Heart right ventricle (tissue), 16 donors: ENCODE measurements around the gene SLC2A1. TPM values are rescaled to one million over a fixed set of nuclear protein-coding genes. Genes with fewer than 3 reads are reported as not detected.

Experiments
- ATAC-seq, 8 donors: fragments of 200-7000 bp; cut with Tn5 transposase; one replicate each; pipeline ENCODE4 v1.9.1; 2020; ENCODE audit warnings: mild to moderate bottlenecking in 8 of 8, moderate library complexity in 8 of 8, moderate number of reproducible peaks in 1 of 8
- DNase-seq, 2 donors: peaks; one replicate each; pipeline ENCODE4 v3.0.0-alpha.2; 2020
- H3K27ac ChIP-seq, 10 donors: fragments of 200-600 bp; sonication (generic) in 2 of 10; one replicate each; pipeline versions ENCODE4 v1.5.0 to v1.8.0; 2020 to 2022; ENCODE audit warnings: mild to moderate bottlenecking in 3 of 10
- H3K27me3 ChIP-seq, 7 donors: fragments of 200-600 bp; one replicate each; pipeline ENCODE4 v1.8.0; 2021 to 2022; ENCODE audit warnings: mild to moderate bottlenecking in 2 of 7
- H3K36me3 ChIP-seq, 9 donors: fragments of 200-600 bp; sonication (generic) in 1 of 9; one replicate each; pipeline versions ENCODE4 v1.5.0 to v1.8.0; 2020 to 2022; ENCODE audit warnings: mild to moderate bottlenecking in 2 of 9
- H3K4me1 ChIP-seq, 9 donors: fragments of 200-600 bp; sonication (generic) in 1 of 9; one replicate each; pipeline versions ENCODE4 v1.5.0 to v1.8.0; 2020 to 2022; ENCODE audit warnings: mild to moderate bottlenecking in 4 of 9
- H3K4me3 ChIP-seq, 10 donors: fragments of 200-600 bp; sonication (generic) in 2 of 10; one replicate each; pipeline versions ENCODE4 v1.5.0 to v1.8.0; 2020 to 2022; ENCODE audit warnings: mild to moderate bottlenecking in 7 of 10, moderate library complexity in 2 of 10
- H3K9me3 ChIP-seq, 11 donors: fragments of 200-600 bp in 10 of 11; sonication (generic) in 2 of 11; one replicate each; pipeline versions ENCODE4 v1.5.0 to v1.8.0; 2013 to 2022; ENCODE audit warnings: mild to moderate bottlenecking in 2 of 11, control low read depth in 1 of 11, moderate library complexity in 1 of 11
- WGBS, 2 donors: extraction: QIAGEN DNeasy Blood & Tissue Kit; methylation state at CpG; one replicate each; pipeline ENCODE4 v1.1.7; 2013; ENCODE audit warnings: inconsistent platforms in 1 of 2; 5-methylcytosine and 5-hydroxymethylcytosine counted together
- intact Hi-C, 10 donors: fragments of 100-400 bp; cut with DNase I; formaldehyde crosslinking; loops; one replicate each; pipeline versions ENCODE4 v1.11.1 to v1.14.2; 2022
- polyA plus RNA-seq, 2 donors: library from polyadenylated mRNA; stranded (reverse); fragments of 200-250 nt; gene quantifications; one replicate each; pipeline ENCODE4 v1.2.3, GENCODE V29; 2013
- total RNA-seq, 10 donors: library from RNA; stranded (reverse); fragmentation: NEBNext Ultra II Directional in 3 of 10; extraction: Animal tissue kit (Norgen Biotek cat#: 25700) in 3 of 10; gene quantifications; one replicate each; pipeline versions ENCODE4 v1.2.1 to v1.2.4, GENCODE V29; 2021 to 2023
- TF ChIP-seq, protein P1 (sequence below), 9 donors: fragments of 200-600 bp; sonication (generic) in 2 of 9; IDR thresholded peaks; one replicate each; pipeline versions ENCODE4 v1.5.0 to v1.8.0; 2021 to 2022; ENCODE audit warnings: antibody characterized with exemption in 9 of 9, mild to moderate bottlenecking in 5 of 9, moderate library complexity in 1 of 9
- donor health status: Arrhythmogenic right ventricular cardiomyopathy.
- donor health status: ischemic (EF 13 %, LVEDD 7.1; RV severe dilation, severe dysfunction).
- donor health status: healthy with polysubstance abuse.
- donor health status: DM: no; HTN: yes; CAD: no.
- donor health status: DM: no; HTN: no; CAD: no.
- donor health status: ischemic (EF 25% LVEDD 6.9; RV normal size, moderate dysfunction).
- donor health status: ischemic (EF 25% LVEDD 5.7; RV mildly dilated, moderate dysfunction).
- donor health status: healthy.
- donor health status: DM: yes; HTN: yes; CAD: no.
- donor health status: Ischemic cardiomyopathy.
- donor health status: ischemic (EF 35%, LVEDD 5.7; RV mildly dilated, moderate dysfunction).
- donor health status: nonischemic (EF 11% LVEDD 7.7; RV severe dilation, severe dysfunction).
- donor health status: DM: yes; HTN: yes; CAD: no.
- donor health status: PGD.
- donor health status: ischemic (EF 29% LVEDD 5.4; RV normal size, mild dysfunction).
- donor health status: nonischemic (EF 23%, LVEDD 6.1; RV moderate dilation, normal function).

SLC2A1 gene
- total and polyA plus RNA-seq, 12 donors: 6.7 to 98.7 (median 28.9) TPM

DNA sequence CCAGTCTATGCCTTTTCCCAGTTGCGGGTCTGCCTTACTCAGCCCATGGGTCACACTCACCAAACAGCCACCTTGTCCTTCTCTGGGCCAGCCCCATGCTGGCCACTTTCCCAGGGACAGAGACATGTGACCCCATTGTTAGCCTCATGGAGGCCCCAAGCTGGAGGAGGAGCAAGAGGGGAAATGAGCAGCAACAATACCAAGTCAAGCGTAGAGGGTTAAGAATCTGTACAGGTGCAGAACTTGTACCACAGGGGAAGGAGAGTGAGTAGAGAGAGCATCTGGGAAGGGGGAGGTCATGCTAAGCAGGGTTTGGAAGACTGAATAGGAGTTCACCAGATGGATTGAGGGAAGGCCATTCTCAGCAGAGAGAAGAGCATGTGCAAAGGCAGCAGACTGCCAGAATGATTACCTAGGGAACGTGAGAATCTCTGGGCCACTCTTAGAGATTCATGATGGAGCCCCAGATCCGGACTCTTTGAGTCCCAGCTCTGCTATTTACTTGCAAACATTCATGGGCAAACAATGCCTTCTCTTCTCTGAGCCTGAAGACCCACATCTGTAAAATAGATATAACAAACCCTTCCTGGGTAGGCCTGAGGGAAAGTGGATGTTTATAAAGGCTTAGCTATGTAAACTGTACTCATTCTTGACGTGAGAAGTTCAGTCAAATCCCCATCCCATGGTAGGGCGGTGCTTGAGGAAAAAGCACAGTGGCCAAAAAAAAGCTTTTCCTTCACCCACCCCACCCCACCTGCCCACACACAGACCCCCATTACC, 2.8 kb upstream of the SLC2A1 start:
- peaks cover 10 to 36% (median 24%) of the 10 kb centered on the region in 9 donors for H3K4me1 ChIP-seq
- 77% methylated on average over 6 of the region's 6 CpGs for WGBS, 2 donors
- ATAC-seq (no peak), DNase-seq (no peak)
- H3K4me3 ChIP-seq: no peak overlapping the region
- no peaks in the 10 kb centered on the region for H3K9me3 ChIP-seq
- peaks cover 0 to 43% (median 0%) of the 10 kb centered on the region in 7 donors for H3K27me3 ChIP-seq
- no peaks in the 10 kb centered on the region for H3K36me3 ChIP-seq
- H3K27ac ChIP-seq: peak overlapping the region in 1 of 10 donors; percentile 19
- TF ChIP-seq, protein P1, sequence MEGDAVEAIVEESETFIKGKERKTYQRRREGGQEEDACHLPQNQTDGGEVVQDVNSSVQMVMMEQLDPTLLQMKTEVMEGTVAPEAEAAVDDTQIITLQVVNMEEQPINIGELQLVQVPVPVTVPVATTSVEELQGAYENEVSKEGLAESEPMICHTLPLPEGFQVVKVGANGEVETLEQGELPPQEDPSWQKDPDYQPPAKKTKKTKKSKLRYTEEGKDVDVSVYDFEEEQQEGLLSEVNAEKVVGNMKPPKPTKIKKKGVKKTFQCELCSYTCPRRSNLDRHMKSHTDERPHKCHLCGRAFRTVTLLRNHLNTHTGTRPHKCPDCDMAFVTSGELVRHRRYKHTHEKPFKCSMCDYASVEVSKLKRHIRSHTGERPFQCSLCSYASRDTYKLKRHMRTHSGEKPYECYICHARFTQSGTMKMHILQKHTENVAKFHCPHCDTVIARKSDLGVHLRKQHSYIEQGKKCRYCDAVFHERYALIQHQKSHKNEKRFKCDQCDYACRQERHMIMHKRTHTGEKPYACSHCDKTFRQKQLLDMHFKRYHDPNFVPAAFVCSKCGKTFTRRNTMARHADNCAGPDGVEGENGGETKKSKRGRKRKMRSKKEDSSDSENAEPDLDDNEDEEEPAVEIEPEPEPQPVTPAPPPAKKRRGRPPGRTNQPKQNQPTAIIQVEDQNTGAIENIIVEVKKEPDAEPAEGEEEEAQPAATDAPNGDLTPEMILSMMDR (IDR thresholded peaks at IDR 0.05): no peak
- intact Hi-C loops: loop anchor here in 1 of 10 donors (5.0 kb wide), 1 partner anchor 34 kb away; no protein-coding TSS in a partner anchor

DNA sequence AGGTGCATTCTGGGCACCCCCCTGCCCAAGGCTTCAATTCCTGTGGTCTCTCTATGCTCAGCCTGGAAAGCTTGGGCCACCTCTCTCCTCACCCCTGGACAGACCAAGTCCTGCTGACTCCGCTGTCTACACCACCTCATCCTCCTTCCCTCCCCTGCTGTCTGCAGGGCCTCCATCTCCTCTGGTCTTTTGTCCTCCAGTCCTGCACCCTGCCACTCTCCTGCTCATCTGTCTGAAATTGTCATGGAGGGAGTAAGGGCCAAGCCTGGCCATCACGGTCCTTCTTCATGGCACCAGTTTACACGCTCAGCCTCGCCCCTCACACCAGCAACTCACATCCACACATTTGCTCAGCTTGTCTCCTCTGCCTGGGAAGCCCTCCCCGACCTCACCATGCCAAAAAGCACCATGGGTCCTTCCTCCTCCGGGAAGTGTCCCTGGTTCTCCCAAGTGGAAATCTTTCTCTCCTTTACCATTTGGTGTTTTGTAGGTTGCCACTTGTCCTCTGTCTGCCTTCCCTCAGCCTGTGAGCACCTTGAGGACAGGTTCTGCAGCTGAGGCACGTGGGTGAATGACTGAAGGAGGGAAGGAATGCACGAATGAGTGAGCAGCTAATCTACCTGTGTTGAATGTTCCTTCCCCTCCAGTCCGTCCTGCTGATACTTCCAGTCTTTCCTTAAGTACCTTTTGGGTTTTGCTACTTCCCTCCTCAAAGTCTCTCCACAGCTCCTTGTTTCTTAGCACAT, 2.1 kb upstream of the SLC2A1 start:
- no peak overlapping the region for H3K27ac ChIP-seq
- DNase-seq (no peak), ATAC-seq (no peak)
- intact Hi-C loops: loop anchor here in 1 of 10 donors (5.0 kb wide), 1 partner anchor 33 kb away; no protein-coding TSS in a partner anchor
- H3K4me3 ChIP-seq: no peak overlapping the region
- H3K27me3 ChIP-seq: peaks cover 0 to 43% (median 0%) of the 10 kb centered on the region in 7 donors
- H3K9me3 ChIP-seq: no peaks in the 10 kb centered on the region
- H3K36me3 ChIP-seq: no peaks in the 10 kb centered on the region
- WGBS, 2 donors: 90 to 95% methylated on average over 9 of the region's 9 CpGs
- TF ChIP-seq, protein P1 (IDR thresholded peaks at IDR 0.05): no peak
- peaks cover 10 to 42% (median 24%) of the 10 kb centered on the region in 9 donors for H3K4me1 ChIP-seq

DNA sequence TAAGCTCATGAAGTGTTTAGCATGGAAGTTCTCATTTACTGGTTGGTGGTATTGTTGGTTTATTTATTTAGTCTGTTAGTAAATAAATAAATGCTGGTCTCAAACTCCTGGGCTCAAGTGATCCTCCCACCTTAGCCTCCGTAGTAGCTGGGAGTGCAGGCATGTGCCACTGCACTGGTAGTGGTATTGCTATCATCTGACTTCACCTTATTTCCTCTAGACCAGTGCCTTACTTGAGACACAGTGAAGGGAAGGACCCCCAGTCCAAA, 1.4 kb upstream of the SLC2A1 start:
- no peak for ATAC-seq
- Histone ChIP-seq H3K27ac (no peak overlapping the region), H3K36me3 (no peaks in the 10 kb centered on the region), H3K27me3 (peaks cover 0 to 43% (median 0%) of the 10 kb centered on the region in 7 donors), H3K9me3 (no peaks in the 10 kb centered on the region), H3K4me1 (peaks cover 10 to 47% (median 24%) of the 10 kb centered on the region in 9 donors), H3K4me3 (peak overlapping the region in 1 of 10 donors; percentile 71)
- no peak for DNase-seq
- intact Hi-C loops: loop anchor here in 1 of 10 donors (5.0 kb wide), 1 partner anchor 33 kb away; no protein-coding TSS in a partner anchor
- TF ChIP-seq, protein P1 (IDR thresholded peaks at IDR 0.05): no peak
- WGBS, 2 donors: 88 to 91% methylated on average over 1 of the region's 1 CpG

DNA sequence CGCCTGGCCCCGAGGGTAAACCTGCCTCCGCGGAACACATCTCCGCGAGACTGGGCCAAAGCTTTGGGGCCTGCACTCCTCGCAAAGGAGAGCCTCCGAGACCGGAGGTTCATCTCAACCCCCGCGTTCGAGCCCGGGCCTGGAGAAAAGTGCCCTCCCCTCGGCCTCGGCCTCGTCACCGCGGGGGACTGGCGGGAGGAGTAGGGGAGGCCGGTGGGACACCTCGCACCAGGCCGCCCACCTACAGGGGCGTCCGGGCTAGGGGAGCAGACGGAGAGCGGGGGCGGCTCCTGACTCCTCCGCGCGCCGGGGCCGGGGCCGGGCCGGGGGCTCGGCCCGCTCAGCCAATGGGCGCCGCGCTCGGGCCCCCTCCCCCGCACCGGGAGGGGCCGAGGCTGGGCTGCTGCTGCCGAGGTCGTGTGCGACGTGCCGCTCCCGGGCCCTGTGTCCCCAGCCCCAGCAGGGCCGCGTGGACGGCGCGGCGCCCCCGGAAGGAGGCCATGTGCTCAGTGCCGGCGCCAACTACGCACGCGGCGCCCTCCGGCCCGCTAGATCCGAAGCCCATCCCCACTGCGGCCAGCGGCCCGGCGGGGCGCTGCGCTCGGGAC, 684 bp downstream of the SLC2A1 start:
- 0 to 1% methylated on average over 66 to 72 of the region's 72 CpGs for WGBS, 2 donors
- Histone ChIP-seq H3K27ac (peak overlapping the region; percentile 66 to 92 (median 82)), H3K27me3 (peaks cover 0 to 28% (median 0%) of the 10 kb centered on the region in 7 donors), H3K9me3 (no peaks in the 10 kb centered on the region), H3K4me3 (peak overlapping the region; percentile 29 to 86 (median 76)), H3K4me1 (peaks cover 11 to 60% (median 36%) of the 10 kb centered on the region in 9 donors), H3K36me3 (peaks cover 0 to 6% (median 0%) of the 10 kb centered on the region in 9 donors)
- ATAC-seq: peak in 7 of 8 donors; percentile 24 to 82 (median 73)
- intact Hi-C loops: loop anchor here in 2 of 10 donors (2.0 kb wide), 1 partner anchor 33 kb away; no protein-coding TSS in a partner anchor
- DNase-seq: peak; percentile 25 to 65
- TF ChIP-seq, protein P1 (IDR thresholded peaks at IDR 0.05): peak in 2 of 9 donors; percentile 10 to 28
